ENCODE results near the gene PTPRN2.
"Not testable (repeated sequence)": the region's sequence is repeated elsewhere in the genome, so short reads cannot be mapped to it uniquely, and the experiment has no call there.

The PTPRN2 gene

DNA sequence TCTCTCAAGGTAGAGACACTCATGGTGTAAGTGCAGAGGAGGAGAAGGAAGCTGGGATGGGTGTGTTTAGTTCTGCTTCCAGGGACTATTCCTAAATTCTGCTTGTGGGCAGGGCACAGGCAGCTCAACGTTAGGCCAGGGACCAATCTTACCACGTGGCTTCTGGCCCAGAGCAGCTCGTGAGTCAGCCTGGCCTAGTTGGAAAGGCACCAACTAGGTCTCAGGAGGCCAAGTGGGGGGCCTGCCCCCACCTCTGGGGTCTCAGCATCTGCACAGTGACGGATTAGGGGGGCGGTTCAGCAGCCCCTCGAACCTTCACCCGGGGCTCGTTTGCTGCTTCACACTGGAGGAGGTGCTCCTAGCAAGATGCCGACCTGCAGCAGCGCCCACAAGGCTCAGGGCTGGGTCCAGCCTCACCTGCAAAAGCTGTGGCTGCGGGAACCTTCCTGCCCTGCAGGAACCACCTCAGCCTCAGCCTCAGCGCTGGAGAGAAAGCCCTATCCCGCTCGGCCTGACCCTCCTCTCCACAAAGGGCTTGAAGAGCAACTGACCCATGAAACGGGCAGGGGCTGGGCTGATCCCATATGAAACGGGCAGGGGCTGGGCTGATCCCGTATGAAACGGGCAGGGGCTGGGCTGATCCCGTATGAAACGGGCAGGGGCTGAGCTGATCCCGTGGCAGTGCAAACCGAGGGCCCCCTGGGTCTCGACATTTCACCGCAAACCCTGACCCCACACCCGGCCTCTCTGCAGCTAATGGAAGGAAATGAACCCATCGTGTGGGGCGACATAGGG is 803.4 kb downstream of the PTPRN2 start:
- Histone ChIP-seq H3K27ac (no peak overlapping the region), H3K4me3 (no peak overlapping the region)
- DNase-seq (ENCODE audit: low spot score) = no peak
- TF ChIP-seq, protein P1, sequence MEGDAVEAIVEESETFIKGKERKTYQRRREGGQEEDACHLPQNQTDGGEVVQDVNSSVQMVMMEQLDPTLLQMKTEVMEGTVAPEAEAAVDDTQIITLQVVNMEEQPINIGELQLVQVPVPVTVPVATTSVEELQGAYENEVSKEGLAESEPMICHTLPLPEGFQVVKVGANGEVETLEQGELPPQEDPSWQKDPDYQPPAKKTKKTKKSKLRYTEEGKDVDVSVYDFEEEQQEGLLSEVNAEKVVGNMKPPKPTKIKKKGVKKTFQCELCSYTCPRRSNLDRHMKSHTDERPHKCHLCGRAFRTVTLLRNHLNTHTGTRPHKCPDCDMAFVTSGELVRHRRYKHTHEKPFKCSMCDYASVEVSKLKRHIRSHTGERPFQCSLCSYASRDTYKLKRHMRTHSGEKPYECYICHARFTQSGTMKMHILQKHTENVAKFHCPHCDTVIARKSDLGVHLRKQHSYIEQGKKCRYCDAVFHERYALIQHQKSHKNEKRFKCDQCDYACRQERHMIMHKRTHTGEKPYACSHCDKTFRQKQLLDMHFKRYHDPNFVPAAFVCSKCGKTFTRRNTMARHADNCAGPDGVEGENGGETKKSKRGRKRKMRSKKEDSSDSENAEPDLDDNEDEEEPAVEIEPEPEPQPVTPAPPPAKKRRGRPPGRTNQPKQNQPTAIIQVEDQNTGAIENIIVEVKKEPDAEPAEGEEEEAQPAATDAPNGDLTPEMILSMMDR (IDR thresholded peaks at IDR 0.05) = no peak

DNA sequence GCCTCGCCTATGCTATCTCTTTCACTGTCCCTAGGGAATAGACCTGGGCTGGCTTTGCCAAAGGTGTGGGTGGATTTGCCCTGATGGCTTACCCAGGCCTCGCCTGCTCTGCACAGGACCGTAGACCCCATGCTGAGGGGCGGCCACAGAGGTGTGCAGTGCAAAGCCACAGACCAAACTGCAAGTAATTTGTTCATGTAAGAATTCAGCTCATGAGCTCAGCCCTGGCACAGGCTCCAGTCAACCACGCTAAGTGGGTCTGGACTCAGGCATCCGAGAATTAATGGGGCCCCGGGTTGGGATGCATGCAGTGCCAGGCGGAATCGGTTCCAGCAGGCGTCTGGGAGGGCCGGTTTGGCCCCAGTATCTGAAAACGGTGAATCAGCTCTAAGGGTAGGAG is 805.6 kb downstream of the PTPRN2 start:
- H3K27ac ChIP-seq = no peak overlapping the region
- no peak overlapping the region for H3K4me3 ChIP-seq
- TF ChIP-seq, protein P1 (IDR thresholded peaks at IDR 0.05) = no peak
- no peak for DNase-seq (ENCODE audit: low spot score)

GRCh38 chr7:157780721-157781120 is 806.9 kb downstream of the PTPRN2 start:
- H3K4me3 ChIP-seq = no peak overlapping the region
- TF ChIP-seq, protein P1 (IDR thresholded peaks at IDR 0.05) = no peak
- no peak overlapping the region for H3K27ac ChIP-seq
- no peak for DNase-seq (ENCODE audit: low spot score)

GRCh38 chr7:157780312-157780711 is 807.3 kb downstream of the PTPRN2 start:
- TF ChIP-seq, protein P1 (IDR thresholded peaks at IDR 0.05) = no peak
- H3K27ac ChIP-seq = no peak overlapping the region
- DNase-seq (ENCODE audit: low spot score) = no peak
- H3K4me3 ChIP-seq = no peak overlapping the region

DNA sequence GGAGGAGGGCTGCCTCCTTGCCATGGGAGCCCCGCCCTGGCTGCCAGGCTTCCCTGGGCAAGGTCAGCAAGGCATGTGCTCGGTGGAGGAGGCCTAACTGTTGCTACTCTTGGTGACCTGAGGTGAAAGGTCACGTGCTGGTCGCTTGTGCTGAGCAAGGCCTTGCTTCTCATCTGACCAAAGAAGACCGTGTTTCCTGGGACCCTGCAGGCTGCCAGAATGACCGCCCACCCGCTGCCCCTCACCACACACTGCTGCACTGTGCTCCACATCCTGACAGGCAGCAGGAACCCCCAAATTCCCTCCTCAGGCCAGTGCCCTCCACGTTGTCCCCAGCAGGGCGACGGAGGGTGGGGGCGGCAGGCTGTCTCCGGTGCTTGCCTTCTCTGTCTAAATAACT is 808.4 kb downstream of the PTPRN2 start:
- TF ChIP-seq, protein P1 (IDR thresholded peaks at IDR 0.05) = no peak
- Histone ChIP-seq H3K27ac (no peak overlapping the region), H3K4me3 (no peak overlapping the region)
- no peak for DNase-seq (ENCODE audit: low spot score)

DNA sequence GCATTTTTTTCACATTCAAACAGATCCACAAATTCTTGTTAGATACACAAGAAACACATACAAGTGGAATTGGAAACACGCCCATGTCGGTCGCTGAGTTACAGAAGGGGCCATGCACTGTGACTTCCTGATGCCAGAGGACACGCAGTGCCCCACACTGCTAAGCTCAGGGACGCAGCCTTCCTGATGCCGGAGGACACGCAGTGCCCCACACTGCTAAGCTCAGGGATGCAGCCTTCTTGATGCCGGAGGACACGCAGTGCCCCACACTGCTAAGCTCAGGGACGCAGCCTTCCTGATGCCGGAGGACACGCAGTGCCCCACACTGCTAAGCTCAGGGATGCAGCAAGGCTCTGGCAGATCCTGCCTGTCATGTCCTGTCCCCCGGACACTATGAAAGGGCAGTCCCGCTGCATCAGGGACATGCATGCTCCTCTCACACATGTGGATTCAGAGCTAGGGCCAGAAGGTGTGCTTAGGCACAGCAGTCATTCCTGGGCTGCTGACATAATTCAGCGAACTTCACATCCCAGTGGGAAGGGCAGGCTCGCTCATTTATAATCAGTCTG is 810.3 kb downstream of the PTPRN2 start:
- H3K4me3 ChIP-seq; H3K27ac ChIP-seq; DNase-seq (ENCODE audit: low spot score): not testable (repeated sequence)

DNA sequence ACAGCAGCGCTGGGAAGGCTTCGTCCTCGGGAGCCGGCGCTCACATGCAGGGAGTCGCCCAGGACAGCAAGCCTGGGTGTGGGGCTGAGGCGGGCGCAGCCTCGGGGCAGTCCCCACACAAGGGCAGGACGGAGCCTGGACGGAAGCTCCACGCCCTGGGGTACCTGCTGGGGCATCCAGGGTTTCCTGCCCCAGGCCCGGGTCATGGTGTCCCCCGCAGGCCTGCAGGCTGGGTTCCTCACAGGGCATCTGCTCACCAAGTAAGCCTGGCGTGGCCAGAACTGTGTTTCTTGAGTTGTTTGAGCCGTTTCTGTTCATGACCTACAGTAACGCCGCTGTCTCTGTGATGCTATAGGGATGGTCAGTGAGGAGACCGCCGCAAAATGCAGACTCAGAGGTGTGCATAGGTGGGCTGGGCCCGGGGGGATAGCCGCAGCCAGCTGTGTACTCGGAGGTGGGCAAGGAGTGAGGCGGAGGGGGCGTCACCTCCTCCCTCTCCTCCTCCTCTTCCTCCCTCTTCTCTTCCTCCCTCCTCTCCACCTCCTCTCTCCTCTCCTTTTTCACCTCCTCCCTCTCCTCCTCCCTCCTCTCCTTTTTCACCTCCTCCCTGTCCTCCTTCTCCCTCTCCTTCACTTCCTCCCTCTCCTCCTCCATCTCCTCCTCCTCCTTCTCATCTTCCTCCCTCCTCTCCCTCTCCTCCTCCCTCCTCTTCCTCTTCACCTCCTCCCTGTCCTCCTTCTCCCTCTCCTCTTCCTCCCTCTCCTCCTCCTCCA is 811.9 kb downstream of the PTPRN2 start:
- DNase-seq (ENCODE audit: low spot score) = no peak
- Histone ChIP-seq H3K4me3 (no peak overlapping the region), H3K27ac (no peak overlapping the region)
- TF ChIP-seq, protein P1 (IDR thresholded peaks at IDR 0.05) = no peak
